Ureter (tissue), 1 donor: Measurements from ENCODE around the gene SNAPIN. TPM values are rescaled to one million over a fixed set of nuclear protein-coding genes. Genes with fewer than 3 reads are reported as not detected.
A peak's percentile ranks its signal among the peaks of the same experiment; 100 is the strongest.

Source experiments
- DNase-seq: peaks from one replicate; pipeline ENCODE4 v3.0.0-alpha.2; 2020; ENCODE audit warnings: low spot score
- total RNA-seq: library from RNA; stranded (reverse); gene quantifications from one replicate; pipeline ENCODE4 v1.2.4, GENCODE V29; 2023
- donor health status: DM: yes; HTN: yes; CAD: no.

SNAPIN gene, protein sequence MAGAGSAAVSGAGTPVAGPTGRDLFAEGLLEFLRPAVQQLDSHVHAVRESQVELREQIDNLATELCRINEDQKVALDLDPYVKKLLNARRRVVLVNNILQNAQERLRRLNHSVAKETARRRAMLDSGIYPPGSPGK
- 37.3 TPM for total RNA-seq

DNA sequence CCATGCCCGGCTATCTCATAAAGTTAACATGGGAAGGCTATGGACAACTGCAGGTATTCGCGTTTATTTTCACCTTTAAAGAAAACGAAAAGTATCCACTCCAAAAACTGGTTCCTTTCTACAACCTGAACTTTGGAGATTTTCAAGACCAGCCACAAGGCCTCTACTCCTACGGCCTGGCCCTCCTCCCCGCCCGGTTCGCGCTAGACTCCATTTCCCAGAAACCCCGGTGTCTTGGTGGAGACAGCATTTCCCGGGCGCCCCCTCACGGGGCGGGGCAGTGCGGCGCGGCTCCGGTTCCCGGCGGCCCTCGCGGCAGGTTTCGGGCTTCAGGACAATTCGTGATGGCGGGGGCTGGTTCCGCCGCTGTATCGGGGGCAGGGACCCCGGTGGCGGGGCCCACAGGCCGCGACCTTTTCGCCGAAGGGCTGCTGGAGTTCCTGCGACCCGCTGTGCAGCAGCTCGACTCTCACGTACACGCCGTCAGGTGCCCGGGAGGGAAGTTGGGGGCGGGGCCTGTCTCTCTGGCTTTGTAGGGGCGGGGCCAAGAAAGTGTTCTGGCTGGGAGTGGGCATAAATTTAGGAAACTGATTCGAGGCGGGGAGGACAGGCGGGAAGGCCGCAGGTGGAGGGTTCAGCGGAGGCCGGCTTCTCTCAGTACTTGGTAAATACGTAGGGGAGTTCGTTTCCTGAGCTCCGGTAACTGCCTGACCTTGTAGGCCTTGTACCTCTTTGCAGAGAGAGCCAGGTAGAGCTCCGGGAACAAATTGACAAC, at the start of gene SNAPIN:
TSS of gene SNAPIN (plus strand) at position 304 of the 775 bp plus-strand sequence. CDS start at position 345, 41 bp downstream.
- DNase-seq = peak; percentile 94

DNA sequence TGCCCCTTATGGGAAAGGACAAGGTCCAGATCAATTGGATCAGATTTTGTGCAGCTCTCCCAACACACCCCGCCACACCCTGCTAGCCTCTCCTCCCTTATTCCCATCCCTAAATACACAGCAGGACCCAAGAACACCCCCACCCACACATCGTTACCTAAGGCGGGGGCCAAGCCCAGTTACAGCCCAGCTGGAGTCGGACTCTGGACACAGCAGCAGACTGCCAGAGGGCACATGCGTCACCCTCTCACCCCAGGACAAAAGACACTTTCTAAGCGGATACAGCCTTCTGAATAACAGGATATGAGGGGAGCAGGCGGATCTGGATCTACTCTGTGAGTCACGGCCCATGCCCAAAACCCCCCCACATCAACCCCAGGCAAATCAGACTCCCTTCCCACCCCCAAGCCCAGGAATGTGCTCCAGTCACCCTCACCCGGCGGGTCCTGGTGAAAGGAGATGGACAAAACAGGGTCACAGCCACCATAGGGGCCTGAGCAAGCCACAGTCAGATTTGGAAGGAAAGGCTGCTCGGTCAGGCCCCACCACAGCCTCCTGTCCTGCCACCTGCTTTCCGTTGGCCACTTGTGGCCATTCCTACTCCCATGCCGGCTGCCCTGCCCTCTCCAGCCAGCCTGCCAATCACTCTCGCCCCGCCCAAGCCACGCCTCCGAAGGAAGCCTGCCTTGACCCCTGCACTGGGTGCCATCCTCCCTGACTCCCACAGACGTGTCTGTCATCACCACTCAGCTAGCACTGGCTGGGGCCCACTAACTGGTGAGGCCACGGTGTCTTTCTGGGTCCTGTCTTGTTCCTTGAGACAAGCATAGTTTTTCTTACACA, 49.5 kb upstream of the SNAPIN start:
- peak; percentile 74 for DNase-seq

DNA sequence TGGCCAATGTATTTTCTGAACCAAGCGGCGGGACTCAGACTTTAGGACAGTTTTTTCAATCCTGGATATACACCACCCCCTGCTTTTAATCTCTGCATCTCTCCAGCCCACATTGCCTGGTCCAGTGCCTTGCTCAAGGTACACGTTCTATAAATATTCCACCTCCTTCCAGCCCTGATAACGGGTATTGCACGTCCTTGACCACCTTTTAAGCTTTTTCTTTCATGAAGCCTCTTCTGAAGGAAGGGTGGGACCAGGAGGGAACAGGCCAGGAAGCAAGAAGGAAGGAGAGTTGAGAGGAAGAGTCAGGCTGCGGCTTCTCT, 49.0 kb upstream of the SNAPIN start:
- no peak for DNase-seq

DNA sequence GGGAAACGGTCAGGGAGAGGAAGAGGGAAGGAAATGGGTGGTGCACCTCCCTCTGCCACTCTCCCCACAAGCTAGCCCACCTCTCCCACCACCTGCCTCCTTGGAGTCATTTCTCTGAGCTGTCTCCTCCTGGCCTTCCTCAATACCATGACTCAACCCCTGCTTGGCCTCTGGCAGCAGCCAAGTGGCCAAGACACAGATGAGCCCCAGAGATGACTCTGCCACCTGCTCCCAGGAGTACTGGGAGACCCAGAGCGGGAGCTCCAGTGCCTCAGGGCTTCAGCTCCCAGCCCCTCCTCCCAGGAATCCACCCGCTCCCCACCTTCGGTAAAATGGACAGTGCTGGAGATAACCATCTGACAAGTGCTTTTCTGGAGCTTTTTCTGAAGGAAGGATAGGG, 48.2 kb upstream of the SNAPIN start:
- DNase-seq = no peak

DNA sequence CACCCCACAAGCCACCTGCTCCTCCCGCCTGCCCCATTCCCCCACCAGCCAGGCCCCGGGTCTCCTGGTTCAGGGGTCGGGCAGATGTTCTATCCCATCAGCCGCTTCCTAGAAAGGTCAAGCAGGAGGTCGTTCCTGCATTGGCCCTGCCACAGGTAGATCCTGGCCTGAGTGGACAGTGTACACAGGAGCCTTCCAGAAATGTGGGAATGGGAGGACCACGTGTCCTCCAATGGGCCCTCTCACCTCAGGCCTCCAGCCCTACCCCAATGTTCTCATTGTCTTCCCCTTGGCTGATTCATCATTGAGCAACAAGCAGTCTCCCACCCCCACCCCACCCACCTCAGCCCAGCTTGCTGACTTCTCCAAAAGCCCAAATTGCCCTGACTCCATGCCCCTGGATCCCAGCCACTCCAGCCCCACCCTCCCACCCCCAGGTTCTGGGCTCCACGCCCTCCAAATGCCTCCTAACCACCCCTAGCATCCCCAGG, 47.6 kb upstream of the SNAPIN start:
- no peak for DNase-seq

DNA sequence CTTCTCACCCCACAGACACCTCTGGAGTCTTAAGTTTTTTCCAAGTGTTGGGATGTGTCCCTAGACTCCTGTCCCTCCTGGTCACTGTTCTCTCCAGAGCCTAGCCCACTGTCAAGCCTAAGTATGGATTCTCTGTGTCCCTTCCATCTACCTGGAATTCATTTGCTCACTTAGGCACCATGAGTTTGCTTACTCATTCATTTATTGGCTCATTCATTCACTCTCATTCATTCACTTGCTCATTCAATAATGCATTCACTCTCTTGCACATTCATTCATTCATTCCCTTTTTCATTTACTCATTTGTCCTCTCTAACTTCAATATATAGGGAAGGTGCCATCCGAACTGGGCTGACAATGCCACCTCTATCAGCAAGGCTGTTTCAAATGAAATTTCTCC, 47.1 kb upstream of the SNAPIN start:
- no peak for DNase-seq

DNA sequence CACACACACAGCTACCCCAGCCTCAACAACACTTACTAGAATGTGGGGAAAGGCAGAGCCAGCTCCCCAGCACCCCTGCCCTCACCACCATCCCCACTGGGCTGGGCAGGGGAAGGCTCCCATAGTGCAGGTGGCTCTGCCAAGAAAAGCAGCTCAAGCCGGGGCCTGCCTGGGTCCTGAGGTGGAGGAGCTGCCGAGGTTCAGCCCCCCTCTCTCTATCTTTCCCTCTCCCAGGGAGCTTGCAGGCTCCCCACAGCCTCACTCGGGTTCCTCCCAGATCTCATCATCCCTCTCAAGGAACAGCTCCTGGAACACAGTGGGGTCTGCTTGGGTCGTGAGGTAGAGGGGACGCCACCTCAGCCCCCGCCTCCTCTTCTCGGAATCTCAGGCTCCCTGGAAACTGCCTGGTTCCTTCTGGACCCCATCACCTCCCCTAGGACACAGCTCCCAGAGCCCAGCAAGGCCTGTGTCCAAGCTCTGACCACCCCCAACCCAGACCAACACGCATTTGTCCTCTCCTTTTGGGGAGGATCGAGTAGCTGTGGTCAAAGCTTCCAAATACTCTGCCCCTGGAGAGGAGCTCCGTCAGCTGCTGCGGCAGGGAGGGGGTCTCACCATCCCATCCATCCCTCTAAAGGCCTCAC, 46.3 kb upstream of the SNAPIN start:
- no peak for DNase-seq

DNA sequence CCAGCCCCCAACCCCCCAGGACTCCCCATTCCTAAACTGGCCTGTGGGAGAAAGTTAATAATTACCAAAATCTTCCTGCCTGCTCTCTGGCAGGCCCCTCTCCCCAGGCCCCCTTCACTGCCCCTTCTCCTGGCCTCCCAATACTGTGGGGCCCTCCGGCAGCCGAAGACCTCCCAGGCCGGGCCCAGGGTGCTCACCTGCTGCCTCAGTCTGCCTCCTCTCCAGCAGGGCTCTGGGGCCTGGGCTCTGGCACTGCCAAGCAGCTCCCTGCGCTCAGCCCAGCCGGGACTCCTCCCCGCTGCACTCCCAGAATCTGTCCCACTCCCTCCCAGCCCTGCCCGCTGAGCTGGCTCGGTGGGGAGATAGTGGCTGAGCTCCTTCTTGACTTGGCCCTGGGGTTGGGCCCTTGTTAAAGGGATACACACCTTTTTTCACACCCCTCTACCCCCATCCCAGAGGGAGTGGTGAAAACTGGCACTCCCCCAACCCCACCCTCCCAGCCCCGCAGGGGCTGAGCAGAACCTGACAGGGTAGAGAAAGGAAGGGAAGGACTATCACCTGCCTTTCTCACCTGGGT, 45.7 kb upstream of the SNAPIN start, which contains the start of gene S100A16:
TSS of gene S100A16 (minus strand) at position 383 of the 577 bp plus-strand sequence. CDS start 4,986 bp downstream, outside the sequence.
- DNase-seq = peak; percentile 89

DNA sequence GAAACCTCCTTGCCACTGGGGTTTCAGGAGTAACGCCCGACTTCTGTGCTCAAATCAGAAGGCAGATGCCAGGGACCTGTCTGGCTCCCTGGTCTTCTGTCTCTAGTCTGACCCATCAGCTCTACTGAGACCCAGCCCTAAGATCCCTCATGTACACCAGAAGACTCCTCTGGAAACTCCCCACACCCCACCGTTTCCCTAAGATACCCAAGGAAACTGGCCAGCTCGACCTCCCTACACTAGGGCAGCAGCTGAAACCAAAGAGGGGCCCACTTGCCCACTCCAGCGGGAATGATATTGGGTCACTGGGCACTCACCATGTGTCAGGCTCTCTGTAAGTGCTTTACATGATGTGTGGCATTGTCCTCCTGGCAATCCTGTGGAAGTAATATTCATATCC, 45.1 kb upstream of the SNAPIN start:
- no peak for DNase-seq

DNA sequence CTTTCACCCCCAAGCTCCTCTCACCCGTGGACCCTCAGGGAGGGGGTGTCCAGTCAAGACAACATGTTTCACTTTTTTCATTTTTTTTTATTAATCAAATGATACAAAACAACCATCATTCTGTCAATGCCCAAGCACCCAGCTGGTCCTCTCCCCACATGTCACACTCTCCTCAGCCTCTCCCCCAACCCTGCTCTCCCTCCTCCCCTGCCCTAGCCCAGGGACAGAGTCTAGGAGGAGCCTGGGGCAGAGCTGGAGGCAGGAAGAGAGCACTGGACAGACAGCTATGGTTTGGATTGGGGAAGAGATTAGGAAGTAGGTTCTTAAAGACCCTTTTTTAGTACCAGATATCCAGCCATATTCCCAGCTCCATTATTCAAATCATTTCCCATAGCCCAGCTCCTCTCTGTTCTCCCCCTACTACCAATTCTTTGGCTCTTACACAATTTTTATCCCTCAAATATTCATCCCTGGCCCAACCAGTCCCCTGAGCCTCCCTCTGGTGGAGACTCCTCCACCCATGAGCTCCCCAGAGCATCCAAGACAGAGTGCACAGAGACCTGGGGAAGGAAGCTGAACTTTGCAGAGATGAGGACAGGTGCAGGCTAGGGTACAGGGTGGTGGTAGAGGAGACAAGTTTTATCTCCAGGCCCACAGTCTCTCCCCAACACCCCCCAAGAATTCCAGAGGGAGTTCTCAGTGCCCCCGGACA, 44.2 kb upstream of the SNAPIN start:
- no peak for DNase-seq

DNA sequence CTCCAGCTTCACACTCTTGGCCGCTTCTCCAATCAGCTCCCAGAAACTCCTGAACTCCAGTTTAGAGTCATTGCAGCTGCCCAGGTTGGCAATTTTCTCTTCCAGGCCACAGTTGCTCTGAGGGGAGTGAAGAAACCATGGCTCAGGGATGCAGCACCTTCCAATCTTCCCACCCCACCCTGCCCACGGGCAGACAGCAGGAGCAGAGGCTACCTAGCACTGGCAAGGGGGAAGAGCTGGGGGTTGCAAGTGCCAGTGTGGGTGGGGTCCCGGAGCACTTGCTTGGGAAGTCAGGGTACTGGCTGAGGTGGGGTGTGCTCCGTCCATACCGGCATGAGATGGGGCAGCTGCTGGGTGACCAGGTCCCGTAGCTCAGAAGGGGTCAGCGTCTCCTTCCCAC, 43.6 kb upstream of the SNAPIN start:
- DNase-seq = no peak

DNA sequence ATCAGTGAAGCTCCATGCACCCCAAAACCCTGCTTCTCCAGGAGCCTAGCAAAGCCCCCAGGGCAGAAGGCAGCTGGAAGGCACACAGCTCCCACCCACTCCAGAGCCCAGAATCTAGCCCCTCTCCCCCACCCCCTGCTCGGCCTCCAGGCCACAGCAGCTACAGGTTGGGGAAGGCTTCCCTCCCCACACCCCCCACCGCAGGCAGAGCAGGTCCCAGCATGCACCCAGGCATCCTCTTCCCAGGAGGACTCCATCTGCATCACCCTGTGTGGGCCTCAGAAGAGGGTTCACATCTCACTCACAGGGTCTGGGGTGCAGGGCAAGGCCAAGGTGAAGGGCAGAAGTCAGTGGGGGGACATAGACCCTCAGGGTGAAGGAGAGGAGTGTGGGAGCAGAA, 43.1 kb upstream of the SNAPIN start:
- DNase-seq = no peak

DNA sequence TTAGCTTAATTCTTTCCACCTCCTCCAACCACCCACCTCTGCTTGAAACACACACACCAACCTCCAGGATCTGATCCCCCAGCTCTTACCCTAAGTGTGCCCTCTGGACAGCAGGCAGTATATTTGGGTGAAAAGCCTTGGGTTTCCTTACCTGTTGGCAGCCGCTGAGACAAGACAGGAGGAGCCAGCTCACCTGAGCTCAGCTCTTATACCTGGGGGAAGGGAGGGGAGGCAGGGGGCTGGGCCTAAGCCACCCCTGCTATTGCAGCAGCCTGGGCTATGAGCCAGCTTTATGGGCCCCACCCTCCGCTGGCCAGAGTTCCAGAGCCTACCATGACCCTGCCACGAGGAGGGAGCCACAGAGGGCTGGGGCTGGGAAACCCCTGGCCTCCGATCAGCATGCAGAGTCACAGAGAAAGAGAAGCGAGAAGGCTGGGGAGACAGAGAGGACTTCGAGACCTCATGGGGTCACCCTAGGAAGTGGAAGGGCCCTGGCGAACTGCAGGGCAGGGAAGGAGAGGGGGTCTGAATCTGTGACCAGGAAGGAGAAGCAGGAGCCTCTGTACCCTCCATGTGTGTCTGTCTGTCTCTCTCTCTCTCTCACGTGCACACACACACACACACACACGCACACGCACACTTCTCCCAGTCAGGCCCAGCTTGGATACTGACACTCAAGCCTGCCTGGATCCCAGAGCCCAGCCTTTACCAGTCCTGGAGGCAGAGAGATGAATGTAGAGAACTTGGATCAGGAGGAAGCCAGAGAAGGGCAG, 42.2 kb upstream of the SNAPIN start, which contains the start of gene S100A14:
TSS of gene S100A14 (minus strand) at position 182 of the 773 bp plus-strand sequence. CDS start 467 bp downstream, outside the sequence.
- DNase-seq = peak; percentile 77

DNA sequence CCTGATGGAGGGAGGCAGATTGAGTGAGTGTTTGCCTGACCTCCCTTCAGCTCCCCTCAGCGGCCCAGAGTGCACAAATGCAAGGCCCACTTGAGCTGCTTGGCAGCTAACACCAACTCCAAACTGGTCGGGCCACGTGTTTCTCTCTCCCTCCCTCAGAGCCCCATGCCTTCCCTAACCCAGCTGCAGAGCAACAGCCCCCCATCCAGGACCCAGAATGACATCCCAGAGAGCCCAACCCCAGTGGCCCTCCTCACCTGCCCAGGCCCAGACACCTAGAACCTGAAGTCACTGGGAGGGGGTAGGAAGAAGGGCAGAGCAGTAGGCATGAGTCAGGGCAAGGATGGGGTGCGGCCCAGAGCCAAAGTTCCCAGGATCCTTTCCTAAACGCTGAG, 41.6 kb upstream of the SNAPIN start:
- DNase-seq = no peak

DNA sequence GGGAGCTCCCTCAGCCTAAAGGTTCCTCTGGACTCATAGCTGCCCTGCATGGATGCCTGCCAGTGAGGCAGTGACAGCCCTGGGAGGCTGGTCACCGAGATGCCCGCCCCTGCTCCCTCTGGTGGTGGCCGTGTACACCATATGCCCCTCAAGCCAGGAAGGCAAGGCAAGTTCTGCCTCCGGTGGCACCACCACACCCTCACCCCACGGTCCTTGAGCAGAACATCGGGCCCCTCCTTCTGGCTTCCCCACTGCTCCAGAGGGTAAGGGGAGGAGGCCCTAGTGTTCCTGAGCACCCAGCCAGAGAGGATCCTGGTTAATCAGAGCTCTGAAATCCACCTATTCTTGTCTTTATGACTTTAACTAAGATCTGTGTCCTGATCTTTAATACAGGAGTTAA, 40.8 kb upstream of the SNAPIN start:
- DNase-seq = peak; percentile 75

DNA sequence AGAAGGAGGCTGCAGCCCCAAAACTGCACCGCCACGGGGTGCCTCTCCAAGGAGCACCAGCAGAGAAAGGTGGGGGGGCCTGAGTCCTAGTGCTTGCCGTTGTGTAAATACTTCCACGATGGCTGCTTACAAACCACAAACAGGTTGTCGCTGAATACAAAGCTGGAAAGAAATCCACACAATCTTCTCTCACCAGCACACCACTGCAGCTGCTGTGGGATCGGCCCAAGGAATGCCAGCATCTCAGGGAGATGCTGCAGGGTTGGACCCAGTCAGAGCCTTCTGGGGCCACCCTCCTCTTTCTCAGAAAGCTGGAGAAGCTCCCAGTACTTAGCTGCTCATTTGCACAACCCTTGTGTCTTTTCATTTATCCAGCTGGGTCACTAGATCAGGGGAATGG, 39.3 kb upstream of the SNAPIN start:
- DNase-seq = no peak

DNA sequence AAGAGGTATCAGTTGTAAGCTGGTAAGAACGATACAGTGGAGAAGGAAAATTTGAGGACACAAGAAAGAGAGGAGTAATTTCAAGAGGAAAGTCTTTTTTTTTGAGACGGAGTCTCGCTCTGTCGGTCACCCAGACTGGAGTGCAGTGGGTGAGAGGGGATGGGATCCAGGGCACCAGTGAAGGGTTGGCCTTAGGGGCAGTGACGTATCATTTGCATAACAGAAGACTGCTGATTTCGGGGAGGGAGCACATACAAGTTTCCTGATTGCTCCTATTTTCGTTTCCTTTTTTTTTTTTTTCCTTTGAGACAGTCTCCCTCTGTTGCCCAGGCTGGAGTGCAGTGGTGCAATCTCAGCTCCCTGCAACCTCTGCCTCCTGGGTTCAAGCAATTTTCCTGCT, 35.4 kb upstream of the SNAPIN start:
- DNase-seq = no peak

DNA sequence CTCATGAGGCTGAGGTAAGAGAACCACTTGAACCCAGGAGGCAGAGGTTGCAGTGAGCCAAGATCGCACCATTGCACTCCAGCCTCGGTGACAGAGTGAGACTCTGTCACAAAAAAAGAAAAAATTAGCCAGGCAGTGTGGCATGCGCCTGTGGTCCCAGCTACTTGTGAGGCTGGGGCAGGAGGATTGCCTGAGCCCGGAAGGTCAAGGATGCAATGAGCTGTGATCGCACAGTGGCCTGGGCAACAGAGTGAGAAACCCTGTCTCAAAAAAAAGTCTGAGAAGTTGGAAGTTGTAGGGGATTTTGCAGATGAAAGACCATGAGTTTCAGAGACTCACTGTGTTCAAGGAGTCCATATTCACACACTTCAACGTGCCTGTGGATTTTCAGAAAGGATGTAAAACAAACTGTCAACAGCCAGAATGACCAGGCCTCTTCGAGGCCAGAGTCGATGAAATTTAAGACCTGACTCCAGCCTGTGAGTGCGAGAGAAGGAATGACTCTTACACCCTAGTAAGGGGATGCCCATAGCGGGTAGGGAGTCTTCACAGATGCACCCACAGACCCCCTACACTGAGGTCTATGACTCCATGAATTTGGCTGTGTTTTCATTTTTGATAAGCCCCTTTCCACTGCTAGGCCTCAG, 33.4 kb upstream of the SNAPIN start:
- DNase-seq = no peak

DNA sequence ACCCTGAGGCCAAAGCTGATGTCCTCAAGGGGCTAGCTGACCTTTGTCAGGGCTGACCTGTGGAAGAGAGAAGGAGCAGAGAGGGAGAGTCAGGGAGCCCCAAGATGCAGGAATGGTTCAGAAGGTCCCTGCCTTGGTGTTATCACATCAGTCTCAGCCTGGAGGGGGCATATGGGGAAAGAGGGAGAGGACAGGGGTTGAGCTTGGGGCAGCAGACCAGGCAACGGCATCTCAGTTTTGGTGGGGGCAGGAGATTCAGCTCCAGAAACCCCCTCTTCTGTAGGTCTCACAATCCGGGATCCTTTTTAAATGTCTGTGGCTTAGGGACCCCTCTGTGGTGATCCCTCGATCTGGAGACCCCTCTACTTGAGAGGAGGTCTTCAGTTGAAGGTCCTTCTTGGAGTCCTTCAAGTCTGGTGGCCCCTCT, 32.0 kb upstream of the SNAPIN start:
- no peak for DNase-seq
